Upper lobe of left lung (tissue), 6 donors: ENCODE data around the gene ABCA8. TPM values are rescaled to one million over a fixed set of nuclear protein-coding genes. Genes with fewer than 3 reads are reported as not detected.

Source experiments
- ATAC-seq, 2 donors: fragments of 200-7000 bp; cut with Tn5 transposase; one replicate each; pipeline ENCODE4 v1.9.1; 2022; ENCODE audit warnings: mild to moderate bottlenecking in 2 of 2, moderate library complexity in 2 of 2; ENCODE audit not compliant: low FRiP score in 2 of 2
- DNase-seq, 2 donors: peaks; one replicate each; pipeline ENCODE4 v3.0.0-alpha.2; 2019 to 2020
- H3K27ac ChIP-seq, 4 donors: fragments of 200-600 bp; sonication (generic); one replicate each; pipeline ENCODE4 v1.5.1; 2016 to 2019
- H3K27me3 ChIP-seq, 4 donors: fragments of 200-600 bp; sonication (generic); one replicate each; pipeline ENCODE4 v1.5.1; 2017 to 2019
- H3K36me3 ChIP-seq, 4 donors: fragments of 200-600 bp; sonication (generic); one replicate each; pipeline ENCODE4 v1.5.1; 2016 to 2019
- H3K4me1 ChIP-seq, 4 donors: fragments of 200-600 bp; sonication (generic); one replicate each; pipeline ENCODE4 v1.5.1; 2018 to 2019
- H3K4me3 ChIP-seq, 4 donors: fragments of 200-600 bp; sonication (generic); one replicate each; pipeline ENCODE4 v1.5.1; 2017 to 2019; ENCODE audit warnings: mild to moderate bottlenecking in 2 of 4, moderate library complexity in 1 of 4
- H3K9me3 ChIP-seq, 4 donors: fragments of 200-600 bp; sonication (generic); one replicate each; pipeline ENCODE4 v1.5.1; 2018 to 2019
- EP300 ChIP-seq, 4 donors: sonication (generic); formaldehyde crosslinking; IDR thresholded peaks; one replicate each; pipeline ENCODE4 v1.5.1; 2017; ENCODE audit warnings: antibody characterized with exemption in 4 of 4, control low read depth in 2 of 4
- POLR2A ChIP-seq, 4 donors: fragments of 450-650 bp; IDR thresholded peaks; one replicate each; pipeline ENCODE4 v1.5.1; 2016 to 2017; ENCODE audit warnings: antibody characterized with exemption in 4 of 4, mild to moderate bottlenecking in 2 of 4
- POLR2AphosphoS5 ChIP-seq, 2 donors: sonication (generic); formaldehyde crosslinking; IDR thresholded peaks; one replicate each; pipeline ENCODE4 v1.5.1; 2017; ENCODE audit warnings: antibody characterized with exemption in 2 of 2
- WGBS, 2 donors: methylation state at CpG; one replicate each; pipeline ENCODE4 v1.1.5; 2017 to 2018; 5-methylcytosine and 5-hydroxymethylcytosine counted together
- total RNA-seq, 6 donors: library from RNA; depleted of rRNA in 4 of 6; stranded (reverse); fragments of >200 nt in 4 of 6; gene quantifications; one replicate each; pipeline versions ENCODE4 v1.1.0 to v1.2.1, GENCODE V29; 2016 to 2021
- TF ChIP-seq, protein P1 (sequence below), 6 experiments: fragments of 450-650 bp in 4 of 6; fragments of 200-600 bp in 2 of 6; sonication (generic) in 2 of 6; IDR thresholded peaks; one replicate each; pipeline ENCODE4 v1.5.1; 2016 to 2019; ENCODE audit warnings: antibody characterized with exemption in 6 of 6
- donor health status: DM: no; HTN: no; CAD: no; lungs with moderate emphysema.
- donor health status: DM: no; HTN: yes; CAD: no; lungs with severe emphysema.

ABCA8 gene
- total RNA-seq, 6 donors from 2014 or later = 26.2 to 86.9 (median 42.9) TPM

DNA sequence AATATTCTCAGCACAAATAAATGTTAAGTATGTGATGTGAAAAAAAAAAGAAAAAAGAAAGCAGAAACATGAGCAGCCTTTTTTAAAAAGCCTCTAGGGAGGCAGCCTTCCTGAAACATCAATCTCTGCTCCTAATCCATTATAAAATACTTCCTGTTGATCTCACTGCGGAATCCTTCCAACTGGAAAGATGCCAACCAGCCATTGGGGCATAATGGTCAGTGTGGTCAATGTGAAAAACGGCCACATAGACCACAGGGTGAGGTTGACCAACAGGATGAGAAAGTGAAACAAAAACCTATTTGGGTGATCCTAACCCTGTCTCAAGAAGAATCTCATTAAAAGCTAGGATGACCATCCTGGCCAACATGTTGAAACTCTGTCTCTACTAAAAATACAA lies 26.1 kb upstream of the ABCA8 start:
- no peak for DNase-seq
- no peak overlapping the region for H3K4me3 ChIP-seq
- H3K4me1 ChIP-seq = peaks cover 0 to 7% (median 3%) of the 10 kb centered on the region in 4 donors
- peak in 1 of 2 donors; percentile 75 for ATAC-seq
- TF ChIP-seq POLR2AphosphoS5 (IDR thresholded peaks at IDR 0.05) (no peak), POLR2A (IDR thresholded peaks at IDR 0.05) (no peak)
- TF ChIP-seq, protein P1, sequence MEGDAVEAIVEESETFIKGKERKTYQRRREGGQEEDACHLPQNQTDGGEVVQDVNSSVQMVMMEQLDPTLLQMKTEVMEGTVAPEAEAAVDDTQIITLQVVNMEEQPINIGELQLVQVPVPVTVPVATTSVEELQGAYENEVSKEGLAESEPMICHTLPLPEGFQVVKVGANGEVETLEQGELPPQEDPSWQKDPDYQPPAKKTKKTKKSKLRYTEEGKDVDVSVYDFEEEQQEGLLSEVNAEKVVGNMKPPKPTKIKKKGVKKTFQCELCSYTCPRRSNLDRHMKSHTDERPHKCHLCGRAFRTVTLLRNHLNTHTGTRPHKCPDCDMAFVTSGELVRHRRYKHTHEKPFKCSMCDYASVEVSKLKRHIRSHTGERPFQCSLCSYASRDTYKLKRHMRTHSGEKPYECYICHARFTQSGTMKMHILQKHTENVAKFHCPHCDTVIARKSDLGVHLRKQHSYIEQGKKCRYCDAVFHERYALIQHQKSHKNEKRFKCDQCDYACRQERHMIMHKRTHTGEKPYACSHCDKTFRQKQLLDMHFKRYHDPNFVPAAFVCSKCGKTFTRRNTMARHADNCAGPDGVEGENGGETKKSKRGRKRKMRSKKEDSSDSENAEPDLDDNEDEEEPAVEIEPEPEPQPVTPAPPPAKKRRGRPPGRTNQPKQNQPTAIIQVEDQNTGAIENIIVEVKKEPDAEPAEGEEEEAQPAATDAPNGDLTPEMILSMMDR (IDR thresholded peaks at IDR 0.05) = no peak
- peak overlapping the region in 2 of 4 donors; percentile 26 to 48 for H3K27ac ChIP-seq
- WGBS, 2 donors = 24 to 46% methylated on average over 2 of the region's 2 CpGs
- no peaks in the 10 kb centered on the region for H3K27me3 ChIP-seq
- no peaks in the 10 kb centered on the region for H3K36me3 ChIP-seq
- no peaks in the 10 kb centered on the region for H3K9me3 ChIP-seq

DNA sequence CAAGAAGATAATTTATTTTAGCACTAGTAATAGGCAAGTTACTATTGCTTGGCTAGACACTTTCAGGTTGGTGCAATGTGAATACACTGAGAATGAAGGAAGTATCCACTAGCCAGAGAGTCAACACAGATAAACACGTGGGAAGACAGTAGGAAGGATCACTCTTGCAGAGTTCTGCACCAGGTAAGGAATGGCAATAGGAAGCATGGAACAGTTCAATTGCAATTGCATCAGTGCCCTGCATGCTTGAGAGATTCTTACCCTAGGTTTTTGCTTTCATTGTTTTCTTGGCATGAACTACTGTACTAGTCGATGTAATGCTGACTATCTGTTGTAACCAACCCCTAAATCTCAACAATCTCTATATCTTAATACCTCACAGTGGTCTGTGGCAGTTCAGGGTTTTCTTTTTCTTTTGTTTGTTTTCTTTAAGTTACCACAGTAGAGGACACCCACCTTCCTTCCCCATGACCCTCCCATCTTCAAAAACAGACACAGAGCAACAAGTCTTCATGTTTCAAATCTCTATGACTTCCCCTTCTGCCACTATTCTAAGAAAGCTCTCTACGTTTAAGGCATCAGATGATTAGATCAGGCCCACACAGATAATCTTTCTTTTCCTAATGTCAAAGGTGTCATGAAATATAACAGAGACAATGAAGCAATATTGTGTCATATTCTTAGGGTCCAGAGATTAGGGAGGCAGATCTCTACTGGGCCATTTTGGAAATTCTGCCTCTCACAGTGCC lies 18.1 kb upstream of the ABCA8 start:
- Histone ChIP-seq H3K27ac (no peak overlapping the region), H3K9me3 (no peaks in the 10 kb centered on the region), H3K4me3 (no peak overlapping the region), H3K4me1 (no peaks in the 10 kb centered on the region), H3K27me3 (no peaks in the 10 kb centered on the region), H3K36me3 (no peaks in the 10 kb centered on the region)
- no peak for DNase-seq
- 53 to 59% methylated on average over 3 of the region's 3 CpGs for WGBS, 2 donors
- no peak for ATAC-seq
- TF ChIP-seq POLR2AphosphoS5 (IDR thresholded peaks at IDR 0.05) = no peak
- no peak for TF ChIP-seq POLR2A (IDR thresholded peaks at IDR 0.05)
- TF ChIP-seq, protein P1 (IDR thresholded peaks at IDR 0.05) = no peak
- no peak for TF ChIP-seq EP300 (IDR thresholded peaks at IDR 0.05)

GRCh38 chr17:68972119-68972704 lies 17.0 kb upstream of the ABCA8 start:
- Histone ChIP-seq H3K9me3 (no peaks in the 10 kb centered on the region), H3K27me3 (no peaks in the 10 kb centered on the region), H3K4me3 (no peak overlapping the region), H3K4me1 (no peaks in the 10 kb centered on the region), H3K27ac (no peak overlapping the region), H3K36me3 (no peaks in the 10 kb centered on the region)
- ATAC-seq (peak in 1 of 2 donors; percentile 66), DNase-seq (no peak)
- 53 to 56% methylated on average over 4 of the region's 4 CpGs for WGBS, 2 donors
- no peak for TF ChIP-seq EP300 (IDR thresholded peaks at IDR 0.05)
- TF ChIP-seq, protein P1 (IDR thresholded peaks at IDR 0.05) = peak in 5 of 6 experiments; percentile 24 to 55 (median 37)

DNA sequence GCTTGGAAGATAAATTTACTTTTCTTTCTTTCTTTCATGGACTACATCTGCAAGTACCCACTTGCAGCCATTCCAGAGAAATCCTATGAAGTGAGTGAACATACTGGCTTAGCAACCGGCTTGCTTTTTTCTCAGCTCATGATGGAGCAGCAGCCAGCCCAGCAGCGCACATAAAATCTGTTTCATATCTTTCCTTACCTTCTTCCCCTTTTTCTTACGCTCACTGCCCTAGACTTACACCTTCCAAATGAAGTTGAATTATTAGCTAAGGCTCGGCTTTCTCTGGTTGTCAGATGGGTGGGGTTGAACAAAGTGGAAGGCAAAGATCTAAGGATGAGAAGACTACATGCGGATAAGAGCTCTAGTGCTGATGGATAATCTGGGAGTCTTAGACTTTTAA lies 13.9 kb upstream of the ABCA8 start:
- ATAC-seq = no peak
- Histone ChIP-seq H3K27ac (no peak overlapping the region), H3K4me3 (no peak overlapping the region), H3K9me3 (no peaks in the 10 kb centered on the region), H3K36me3 (no peaks in the 10 kb centered on the region), H3K4me1 (no peaks in the 10 kb centered on the region), H3K27me3 (no peaks in the 10 kb centered on the region)
- TF ChIP-seq POLR2A (IDR thresholded peaks at IDR 0.05) (no peak), EP300 (IDR thresholded peaks at IDR 0.05) (no peak), POLR2AphosphoS5 (IDR thresholded peaks at IDR 0.05) (no peak)
- TF ChIP-seq, protein P1 (IDR thresholded peaks at IDR 0.05) = no peak
- WGBS, 2 donors = 64 to 66% methylated on average over 5 of the region's 5 CpGs
- DNase-seq = no peak
